H1 (cell line): ENCODE results near the gene HADHA. TPM values are rescaled to one million over a fixed set of nuclear protein-coding genes. Genes with fewer than 3 reads are reported as not detected.

Experiments used
- CTCF ChIA-PET: fragments of 300-600 bp; sonication (Branson Sonifier 250); formaldehyde crosslinking; loops from one replicate; lab custom pipeline; 2021; ENCODE audit not compliant: partially characterized antibody; lab: Charles Lee
- POLR2A ChIA-PET: fragments of 300-600 bp; sonication (Branson Sonifier 250); formaldehyde crosslinking; loops from one replicate; lab custom pipeline; 2021; ENCODE audit warnings: inconsistent platforms; ENCODE audit not compliant: partially characterized antibody; lab: Charles Lee
- DNase-seq, 2 experiments: peaks; one replicate each; pipeline versions ENCODE4 v3.0.0 to v3.0.0-alpha.2; 2010 to 2022; ENCODE audit warnings: low spot score in 2 of 2, low read depth in 1 of 2, mixed read lengths in 1 of 2
- FAIRE-seq: peaks from 2 replicates; lab custom pipeline; 2011; peaks lifted over from hg19 to GRCh38; lab: Jason Lieb, UNC
- H2AFZ ChIP-seq: 2 replicates; pipeline ENCODE4 v1.8.1; 2012; ENCODE audit warnings: low read length, inconsistent platforms
- H2AK5ac ChIP-seq: 2 replicates; pipeline ENCODE4 v1.6.1; 2013; ENCODE audit warnings: low read depth, low read length
- H2BK120ac ChIP-seq: replicated peaks from 2 replicates; pipeline ENCODE3; 2013; ENCODE audit warnings: low read depth, low read length, inconsistent platforms
- H2BK12ac ChIP-seq: 2 replicates; pipeline ENCODE4 v1.6.1; 2013; ENCODE audit warnings: low read depth, low read length
- H2BK15ac ChIP-seq: 2 replicates; pipeline ENCODE4 v1.6.1; 2013; ENCODE audit warnings: low read length
- H2BK20ac ChIP-seq: 2 replicates; pipeline ENCODE4 v1.6.1; 2013; ENCODE audit warnings: low read length
- H2BK5ac ChIP-seq: 2 replicates; pipeline ENCODE4 v1.6.1; 2013; ENCODE audit warnings: low read depth, low read length
- H3K14ac ChIP-seq: 2 replicates; pipeline ENCODE4 v1.6.1; 2013; ENCODE audit warnings: inconsistent platforms; ENCODE audit not compliant: insufficient read length
- H3K18ac ChIP-seq: 2 replicates; pipeline ENCODE4 v1.6.1; 2013; ENCODE audit warnings: low read length; ENCODE audit errors: extremely low read depth
- H3K23ac ChIP-seq: 2 replicates; pipeline ENCODE4 v1.6.1; 2013; ENCODE audit warnings: inconsistent platforms; ENCODE audit not compliant: insufficient read length
- H3K23me2 ChIP-seq: 2 replicates; pipeline ENCODE4 v1.6.1; 2013; ENCODE audit warnings: low read depth, low read length
- H3K27ac ChIP-seq: 2 replicates; pipeline ENCODE4 v1.6.1; 2011; ENCODE audit warnings: low read depth, low read length, inconsistent platforms
- H3K27me3 ChIP-seq, 4 experiments: replicated peaks in 1 of 4; 1 replicate in 1 of 4; 2 replicates in 3 of 4; pipeline versions ENCODE4 v1.6.1 to v1.8.1; 2011 to 2013; ENCODE audit warnings: low read length in 3 of 4, mild to moderate bottlenecking in 3 of 4, inconsistent platforms in 2 of 4, mixed read lengths in 2 of 4, moderate library complexity in 1 of 4; ENCODE audit not compliant: control insufficient read depth in 3 of 4, insufficient read depth in 3 of 4; ENCODE audit errors: extremely low read depth in 1 of 4
- H3K36me3 ChIP-seq, 4 experiments: 2 replicates each; pipeline versions ENCODE4 v1.6.1 to v1.8.1; 2011 to 2013; ENCODE audit warnings: mild to moderate bottlenecking in 4 of 4, low read length in 3 of 4, moderate library complexity in 2 of 4, control low read depth in 1 of 4, inconsistent platforms in 1 of 4; ENCODE audit not compliant: insufficient read depth in 4 of 4, control insufficient read depth in 2 of 4
- H3K4ac ChIP-seq: replicated peaks from 2 replicates; pipeline ENCODE3; 2013; ENCODE audit warnings: low read length, low read depth, mixed read lengths, inconsistent platforms; ENCODE audit not compliant: insufficient read length
- H3K4me1 ChIP-seq, 4 experiments: replicated peaks in 1 of 4; 1 replicate in 1 of 4; 2 replicates in 3 of 4; pipeline versions ENCODE4 v1.6.1 to v1.8.1; 2011 to 2013; ENCODE audit warnings: low read length in 3 of 4, inconsistent platforms in 2 of 4, mixed read lengths in 1 of 4; ENCODE audit not compliant: insufficient read depth in 4 of 4, control insufficient read depth in 3 of 4
- H3K4me2 ChIP-seq, 2 experiments: 2 replicates each; pipeline versions ENCODE4 v1.6.1 to v1.8.1; 2011 to 2013; ENCODE audit warnings: low read depth in 2 of 2, low read length in 2 of 2, control low read depth in 1 of 2, inconsistent platforms in 1 of 2, mild to moderate bottlenecking in 1 of 2; ENCODE audit not compliant: insufficient read depth in 1 of 2
- H3K4me3 ChIP-seq, 4 experiments: fragments of 200-600, 300-600 bp in 1 of 4; sonication (generic), shearing (Covaris generic), sonication (Bioruptor Twin) in 1 of 4; 2 replicates each; pipeline versions ENCODE4 v1.5.1 to v1.8.1; 2011 to 2016; ENCODE audit warnings: low read length in 4 of 4, low read depth in 3 of 4, control low read depth in 2 of 4, inconsistent platforms in 2 of 4, mild to moderate bottlenecking in 2 of 4, mixed read lengths in 1 of 4, moderate library complexity in 1 of 4; ENCODE audit not compliant: insufficient read depth in 2 of 4; ENCODE audit errors: extremely low read depth in 1 of 4
- H3K56ac ChIP-seq: replicated peaks from 2 replicates; pipeline ENCODE3; 2013; ENCODE audit warnings: low read depth, mild to moderate bottlenecking, mixed read lengths, low read length, inconsistent platforms; ENCODE audit not compliant: insufficient read length
- H3K79me1 ChIP-seq: 2 replicates; pipeline ENCODE4 v1.6.1; 2013; ENCODE audit warnings: low read depth, low read length, control low read depth
- H3K79me2 ChIP-seq, 2 experiments: 2 replicates each; pipeline versions ENCODE4 v1.6.1 to v1.8.1; 2012 to 2013; ENCODE audit warnings: low read length in 2 of 2, mild to moderate bottlenecking in 2 of 2, inconsistent platforms in 1 of 2; ENCODE audit not compliant: insufficient read depth in 2 of 2, control insufficient read depth in 1 of 2
- H3K9ac ChIP-seq, 4 experiments: replicated peaks in 1 of 4; 1 replicate in 1 of 4; 2 replicates in 3 of 4; pipeline versions ENCODE4 v1.6.1 to v1.8.1; 2011 to 2013; ENCODE audit warnings: low read depth in 3 of 4, low read length in 3 of 4, control low read depth in 2 of 4, mild to moderate bottlenecking in 2 of 4, moderate library complexity in 2 of 4, inconsistent platforms in 1 of 4; ENCODE audit errors: extremely low read depth in 1 of 4
- H3K9me3 ChIP-seq, 2 experiments: 2 replicates each; pipeline versions ENCODE4 v1.6.1 to v1.8.1; 2012 to 2013; ENCODE audit warnings: mild to moderate bottlenecking in 2 of 2, moderate library complexity in 2 of 2, control low read depth in 1 of 2, inconsistent platforms in 1 of 2, low read depth in 1 of 2, low read length in 1 of 2, mixed read lengths in 1 of 2; ENCODE audit not compliant: insufficient read depth in 2 of 2
- H4K20me1 ChIP-seq, 2 experiments: replicated peaks in 1 of 2; 2 replicates each; pipeline versions ENCODE3 to v1.8.1; 2011 to 2013; ENCODE audit warnings: inconsistent platforms in 2 of 2, low read length in 2 of 2, mild to moderate bottlenecking in 1 of 2; ENCODE audit not compliant: insufficient read depth in 2 of 2, control insufficient read depth in 1 of 2
- H4K5ac ChIP-seq: 2 replicates; pipeline ENCODE4 v1.6.1; 2013; ENCODE audit warnings: low read length, low read depth, mixed read lengths, inconsistent platforms; ENCODE audit not compliant: insufficient read length
- H4K8ac ChIP-seq: 2 replicates; pipeline ENCODE4 v1.8.0; 2013; ENCODE audit warnings: mild to moderate bottlenecking, moderate library complexity, low read length, inconsistent platforms; ENCODE audit not compliant: insufficient read depth; ENCODE audit errors: extremely low read depth
- H4K91ac ChIP-seq: replicated peaks from 2 replicates; pipeline ENCODE3; 2013; ENCODE audit warnings: low read length, mixed read lengths, inconsistent platforms; ENCODE audit not compliant: insufficient read length
- PHF8 ChIP-seq: fragments of 200-600 bp; sonication (generic); conservative IDR thresholded peaks from 2 replicates; pipeline ENCODE4 v1.7.1; 2012; ENCODE audit warnings: low read depth, mild to moderate bottlenecking, inconsistent platforms, low read length, moderate library complexity
- RXRA ChIP-seq: IDR thresholded peaks from 2 replicates; pipeline ENCODE4 v1.6.1; 2011; ENCODE audit warnings: low read depth, mild to moderate bottlenecking, low read length, moderate library complexity; ENCODE audit not compliant: insufficient read depth
- WGBS, 2 experiments: shearing (Covaris generic) in 1 of 2; methylation state at CpG; one replicate each; pipeline versions ENCODE4 v1.1.6 to v1.1.7; 2013 to 2015; ENCODE audit warnings: low lambda C conversion rate in 2 of 2, mixed read lengths in 2 of 2, inconsistent platforms in 1 of 2, low coverage in 1 of 2, missing lambda C conversion rate in 1 of 2; ENCODE audit not compliant: insufficient replicate concordance in 2 of 2, insufficient coverage in 1 of 2, insufficient read length in 1 of 2; ENCODE audit errors: extremely low coverage in 1 of 2, missing lambda C conversion rate in 1 of 2; 5-methylcytosine and 5-hydroxymethylcytosine counted together
- polyA plus RNA-seq, 7 experiments: library from polyadenylated mRNA; depleted of rRNA in 3 of 7; stranded (reverse) in 5 of 7; unstranded in 2 of 7; fragments of >200 nt in 5 of 7; fragments of 200-250 nt in 2 of 7; gene quantifications; 1 replicate in 5 of 7; 2 replicates in 1 of 7; 4 replicates in 1 of 7; pipeline versions ENCODE4 v1.2.1 to v1.2.3, GENCODE V29; 2011 to 2013; ENCODE audit warnings: missing spikeins in 2 of 7, mixed read lengths in 2 of 7
- total RNA-seq: library from RNA; stranded (reverse); fragmentation: NEBNext Ultra II Directional; extraction: Animal tissue kit (Norgen Biotek cat#: 25700); gene quantifications from 2 replicates; pipeline ENCODE4 v1.2.1, GENCODE V29; 2021

The HADHA gene
- total and polyA plus RNA-seq, 2 of the 8 experiments (the other 6 are each of a cell fraction or from before 2014, with no cell fraction given), result 64.6 to 131 TPM

DNA sequence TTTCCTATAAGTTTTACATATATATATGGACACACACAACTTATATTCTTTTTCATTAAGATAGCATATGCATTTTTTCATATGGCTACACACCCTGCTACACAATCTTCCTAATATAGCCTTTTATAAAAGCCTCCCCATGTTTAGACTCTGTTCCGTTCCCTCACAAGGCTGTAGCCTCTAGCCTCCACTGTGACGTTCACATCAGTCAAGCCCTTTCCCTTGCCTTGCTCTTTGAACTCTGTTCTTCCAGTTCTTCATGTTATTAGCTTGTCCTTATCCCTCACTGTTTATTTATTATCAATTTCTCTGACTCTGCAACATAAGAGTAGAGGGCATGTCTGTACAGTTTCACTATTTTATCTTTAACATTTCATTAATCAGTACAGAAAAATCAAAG, 39.2 kb upstream of the HADHA start:
- no peak overlapping the region for H3K9ac ChIP-seq
- TF ChIP-seq PHF8, result no peak
- no peak for TF ChIP-seq RXRA
- H3K36me3 ChIP-seq, result peaks cover 5 to 55% (median 26%) of the 10 kb centered on the region in 4 experiments; a peak in 7 of 8 replicates
- H3K9me3 ChIP-seq, result no peaks in the 10 kb centered on the region
- no peaks in the 10 kb centered on the region for H3K79me2 ChIP-seq
- H2AFZ ChIP-seq, result no peak overlapping the region
- ChIA-PET CTCF (interaction anchor here (0.6 to 1.1 kb wide), 3 partner anchors 47 to 1845 kb away, joined by 3 read pairs; no protein-coding TSS in a partner anchor), POLR2A (interaction anchor here (1.4 kb wide), 1 partner anchor 32 kb away, joined by 3 read pairs; no protein-coding TSS in a partner anchor)
- H3K23me2 ChIP-seq, result no peaks in the 10 kb centered on the region
- H2BK120ac ChIP-seq, result no peak overlapping the region
- no peak overlapping the region for H3K4me2 ChIP-seq
- no peaks in the 10 kb centered on the region; the same call in 1 of the 2 replicates for H3K79me1 ChIP-seq
- DNase-seq, result no peak
- no peak overlapping the region for H3K23ac ChIP-seq
- 98% methylated on average over 2 of the region's 2 CpGs; no CpG with 5 or more reads in 1 of the 2 experiments for WGBS, 2 experiments
- H3K18ac ChIP-seq, result no peak overlapping the region
- H3K4me3 ChIP-seq, result no peak overlapping the region
- H4K8ac ChIP-seq, result no peak overlapping the region
- H3K4me1 ChIP-seq, result no peaks in the 10 kb centered on the region
- no peaks in the 10 kb centered on the region for H4K20me1 ChIP-seq
- FAIRE-seq, result no peak
- no peak overlapping the region for H3K27ac ChIP-seq
- no peak overlapping the region for H3K4ac ChIP-seq
- no peak overlapping the region for H2BK12ac ChIP-seq
- H2AK5ac ChIP-seq, result no peak overlapping the region
- H2BK15ac ChIP-seq, result no peak overlapping the region
- no peak overlapping the region for H4K91ac ChIP-seq
- no peaks in the 10 kb centered on the region for H3K27me3 ChIP-seq
- H3K14ac ChIP-seq, result no peak overlapping the region
- H3K56ac ChIP-seq, result no peak overlapping the region
- H2BK20ac ChIP-seq, result no peak overlapping the region
- no peak overlapping the region for H4K5ac ChIP-seq
- no peak overlapping the region for H2BK5ac ChIP-seq
